GM10266 (cell line): ENCODE measurements around the gene SMIM22.

Experiments used
- DNase-seq: peaks from one replicate; pipeline ENCODE4 v3.0.0; 2012; ENCODE audit errors: extremely low spot score
- CTCF ChIP-seq: IDR thresholded peaks from 2 replicates; pipeline ENCODE4 v1.5.1; 2012; ENCODE audit warnings: mild to moderate bottlenecking, low read depth; ENCODE audit not compliant: control insufficient read depth, insufficient read depth; ENCODE audit errors: missing control alignments

SMIM22 gene

GRCh38 chr16:4837733-4838501 is 42.7 kb downstream of the SMIM22 start:
- DNase-seq, result no peak
- TF ChIP-seq CTCF, result no peak

GRCh38 chr16:4839942-4840341 is 44.8 kb downstream of the SMIM22 start:
- DNase-seq, result no peak
- TF ChIP-seq CTCF, result no peak

DNA sequence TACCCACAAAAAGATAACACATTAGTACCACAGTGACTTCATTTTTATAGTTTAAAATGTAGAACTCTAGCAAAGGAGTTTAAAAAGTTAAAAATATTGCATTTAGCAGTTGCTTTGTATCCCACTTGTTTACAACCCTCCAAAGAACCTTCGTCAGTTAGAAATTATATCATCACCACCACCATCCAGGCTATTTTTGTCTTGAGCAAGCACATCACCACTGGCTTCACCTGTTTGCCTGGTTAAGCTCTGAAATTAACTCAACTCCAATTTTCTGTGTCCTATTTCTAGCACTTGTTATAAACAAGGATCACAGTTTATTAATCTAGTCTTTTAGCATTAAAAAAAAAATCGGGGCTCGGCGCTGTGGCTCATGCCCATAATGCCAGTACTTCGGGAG is 45.8 kb downstream of the SMIM22 start:
- no peak for TF ChIP-seq CTCF
- no peak for DNase-seq
